NCI-H524 treated with DMSO at 0.1 percent for 48 hours (cell line): Measurements from ENCODE around the gene ACIN1.
"Not testable (repeated sequence)": the region's sequence is repeated elsewhere in the genome, so short reads cannot be mapped to it uniquely, and the experiment has no call there.

ENCODE experiments used
- DNase-seq: peaks from one replicate; lab custom pipeline; 2025; lab: John Stamatoyannopoulos, UW

ACIN1 gene

GRCh38 chr14:23124337-23124954, 29.5 kb upstream of the ACIN1 start:
- DNase-seq = no peak

GRCh38 chr14:23123419-23123818, 28.5 kb upstream of the ACIN1 start:
- peak; percentile 97 for DNase-seq

GRCh38 chr14:23122086-23122485, 27.1 kb upstream of the ACIN1 start:
- DNase-seq = no peak

DNA sequence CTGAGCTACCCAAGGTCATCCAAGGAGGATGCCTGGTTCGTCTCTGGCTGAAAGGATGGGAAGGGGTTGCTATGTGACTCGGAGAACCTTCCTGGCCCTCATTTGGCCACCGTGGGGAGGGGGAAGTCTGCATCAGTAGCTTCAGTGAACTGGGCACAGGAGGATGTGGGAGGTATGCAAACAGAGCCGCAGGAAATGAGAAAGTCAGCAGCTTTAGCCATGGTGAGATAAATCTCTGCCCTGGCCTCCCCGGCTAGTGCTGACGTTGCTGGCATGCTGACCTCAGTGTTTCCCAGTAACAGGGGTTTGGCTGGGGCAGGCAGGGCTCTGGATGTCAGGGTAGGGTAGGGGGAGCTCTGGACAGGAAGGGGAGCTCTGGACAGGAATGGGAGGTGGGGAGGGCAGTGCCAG, 26.4 kb upstream of the ACIN1 start:
- DNase-seq = no peak

GRCh38 chr14:23120541-23121251, 25.8 kb upstream of the ACIN1 start:
- peak; percentile 61 for DNase-seq

DNA sequence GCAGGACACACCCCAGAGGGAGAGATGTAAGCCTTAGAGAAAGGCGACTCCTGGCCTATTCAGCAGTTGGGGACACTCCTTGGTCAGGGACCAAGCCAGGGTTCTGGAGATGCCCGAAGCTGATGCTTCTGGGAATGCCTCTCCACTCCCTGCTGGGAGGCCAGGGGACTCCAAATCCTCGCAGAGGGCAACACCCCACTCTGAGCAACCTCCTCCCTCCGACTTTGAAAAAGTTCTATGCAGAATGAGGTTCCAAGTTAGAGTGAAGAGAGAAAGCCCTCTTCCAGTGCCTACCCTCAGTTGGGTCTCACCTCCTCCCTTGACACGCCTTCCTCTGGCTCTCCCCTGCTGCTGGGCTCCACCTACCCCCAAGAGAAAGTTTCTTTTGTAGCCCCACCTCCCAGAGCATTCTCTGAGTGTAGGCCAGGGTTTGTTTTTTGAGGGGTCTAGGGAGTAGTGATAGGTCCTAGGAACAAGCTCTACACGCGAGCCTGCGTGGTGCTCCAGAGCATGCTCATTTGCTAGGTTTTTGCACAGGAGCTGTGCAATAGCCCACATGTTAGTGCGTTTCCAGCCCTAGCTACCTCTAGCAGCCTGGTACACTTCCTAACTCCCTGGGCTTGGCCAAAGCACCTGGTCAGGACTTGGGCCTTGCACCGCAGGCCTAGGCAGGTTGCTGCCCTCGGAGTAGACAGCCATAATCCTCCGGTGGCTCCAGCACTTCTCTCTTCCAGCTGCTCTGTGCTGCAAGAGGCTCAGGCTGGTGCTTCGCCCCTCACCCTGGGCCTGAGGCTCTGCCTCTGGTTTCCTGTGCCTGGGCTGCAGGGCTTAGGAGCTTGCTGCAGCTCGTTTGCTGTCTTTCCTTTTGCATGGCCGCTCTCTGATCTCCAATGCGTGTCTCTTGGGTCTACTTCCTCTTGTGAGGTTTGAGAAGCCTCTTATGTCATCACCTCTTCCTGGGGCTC, 24.7 kb upstream of the ACIN1 start:
- DNase-seq = no peak

- no peak for DNase-seq
Measured at GRCh38 chr14:23118506-23119362, 23.8 kb upstream of the ACIN1 start, which contains the start of gene CEBPE. Gene CEBPE, minus strand, starts transcription at chr14:23119255. Its CDS starts 164 bp downstream, at chr14:23119091.

DNA sequence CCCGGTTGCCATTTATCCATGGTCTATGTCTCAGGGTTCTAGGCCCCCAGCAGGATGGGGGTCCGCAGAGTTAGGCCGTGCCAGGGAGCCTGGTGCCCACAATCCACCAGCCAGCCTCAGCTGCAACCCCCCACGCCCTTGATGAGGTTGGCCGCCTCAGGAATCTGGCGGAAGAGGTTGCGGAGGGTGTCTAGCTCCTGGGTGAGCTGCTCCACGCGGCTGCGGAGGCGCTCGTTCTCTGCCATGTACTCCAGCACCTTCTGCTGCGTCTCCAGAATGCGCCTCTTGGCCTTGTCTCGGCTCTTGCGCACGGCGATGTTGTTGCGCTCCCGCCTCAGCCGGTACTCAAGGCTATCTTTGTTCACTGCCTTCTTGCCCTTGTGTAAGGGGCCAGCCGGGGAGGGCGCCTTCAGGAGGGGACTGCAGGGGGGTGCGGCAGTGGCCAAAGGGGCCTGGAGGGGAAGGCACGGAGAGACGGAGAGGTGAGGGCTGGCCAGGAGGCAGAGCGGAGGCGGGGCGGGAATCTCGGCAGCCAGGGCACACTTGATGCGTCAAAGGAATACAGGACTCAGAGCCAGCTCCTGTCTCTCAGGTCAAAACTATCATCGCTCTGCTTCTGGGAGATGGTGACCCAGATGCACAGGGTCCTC, 22.6 kb upstream of the ACIN1 start:
- DNase-seq = no peak

- DNase-seq = no peak
Measured at GRCh38 chr14:23115918-23116317, 21.0 kb upstream of the ACIN1 start.

GRCh38 chr14:23115039-23115731, 20.2 kb upstream of the ACIN1 start:
- DNase-seq = no peak

DNA sequence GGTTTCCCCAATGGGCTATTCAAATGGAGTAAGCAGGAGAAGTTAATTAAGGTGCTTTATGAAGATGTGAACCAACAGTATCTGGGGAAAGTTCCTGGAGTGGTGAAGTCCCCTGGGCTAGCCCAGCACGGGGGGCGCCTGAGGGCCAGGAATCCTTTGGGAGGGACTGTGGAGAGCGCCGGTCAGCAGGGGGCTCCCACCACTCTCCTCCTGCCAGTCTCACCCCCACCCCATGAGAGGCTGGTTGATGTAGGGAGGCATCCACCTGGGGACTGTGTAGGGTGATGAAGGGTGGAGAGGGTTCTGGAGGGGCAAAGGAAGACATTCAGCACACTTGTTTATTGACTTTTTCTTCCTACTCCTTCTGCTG, 19.7 kb upstream of the ACIN1 start:
- DNase-seq = no peak

- no peak for DNase-seq
Measured at GRCh38 chr14:23114120-23114458, 19.2 kb upstream of the ACIN1 start.

GRCh38 chr14:23113431-23114119, 18.6 kb upstream of the ACIN1 start:
- DNase-seq = no peak

DNA sequence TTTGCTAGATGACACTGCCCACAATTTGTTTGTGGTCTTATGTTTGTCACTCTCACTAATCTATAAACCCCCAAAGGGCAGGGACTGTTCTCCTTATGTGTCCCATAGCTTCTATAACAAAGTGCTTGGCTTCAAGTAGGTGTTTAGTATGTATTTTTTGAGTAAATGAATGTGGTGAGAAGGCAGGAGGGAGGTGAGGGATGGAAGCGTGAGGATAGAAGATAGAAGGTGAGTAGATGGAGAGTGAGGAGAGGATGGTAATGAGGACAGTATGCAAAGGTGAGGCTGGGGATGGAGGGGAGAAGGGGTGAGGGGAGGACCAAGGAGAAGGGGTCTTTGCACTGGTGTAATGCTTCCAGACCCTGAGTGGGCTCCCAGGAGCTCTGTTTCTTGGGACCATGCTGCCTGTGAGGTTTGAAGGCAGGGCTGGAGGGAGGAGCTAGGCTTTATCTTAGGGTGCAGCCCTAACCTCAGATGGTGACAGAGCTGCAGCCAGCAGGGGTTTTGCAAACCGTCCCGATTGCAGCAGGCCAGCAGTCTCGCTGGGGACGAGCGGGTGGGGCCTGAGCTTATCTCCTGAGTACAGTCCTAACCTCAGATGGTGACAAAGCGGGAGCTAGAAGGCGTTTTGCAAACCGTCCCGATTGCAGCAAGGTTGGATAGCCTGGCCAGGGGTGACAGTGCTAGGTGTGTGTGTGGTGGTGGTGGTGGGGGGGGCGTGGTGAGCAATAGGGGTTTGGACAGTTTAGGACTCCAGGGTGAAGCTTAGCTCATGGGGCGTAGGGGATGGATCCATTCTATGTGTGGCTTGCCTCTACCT, 17.6 kb upstream of the ACIN1 start:
- DNase-seq = no peak

- DNase-seq = no peak
Measured at GRCh38 chr14:23110579-23111365, 15.8 kb upstream of the ACIN1 start.

DNA sequence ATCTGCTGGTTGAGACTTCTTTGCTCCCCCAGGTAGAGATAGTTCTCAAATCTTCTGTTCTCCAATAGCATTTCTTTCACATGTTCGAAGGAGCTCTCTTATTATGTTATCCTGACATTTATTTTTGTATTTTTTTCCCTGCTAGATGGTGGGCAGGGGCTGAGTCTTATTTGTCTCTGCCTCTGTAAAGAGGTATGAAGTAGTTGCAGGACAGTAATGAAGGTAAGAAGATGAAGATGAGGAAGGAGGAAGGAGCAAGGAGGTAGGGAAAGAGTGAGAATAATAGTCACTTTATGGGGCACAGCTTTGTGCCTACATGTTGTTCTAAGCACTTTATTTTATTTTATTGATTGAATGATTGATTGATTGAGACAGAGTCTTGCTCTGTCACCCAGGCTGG, 14.8 kb upstream of the ACIN1 start:
- DNase-seq = no peak

- DNase-seq = not testable (repeated sequence)
Measured at GRCh38 chr14:23108169-23108568, 13.2 kb upstream of the ACIN1 start.

- not testable (repeated sequence) for DNase-seq
Measured at GRCh38 chr14:23107620-23108019, 12.7 kb upstream of the ACIN1 start.

- DNase-seq = no peak
Measured at GRCh38 chr14:23106747-23107045, 11.8 kb upstream of the ACIN1 start.
